NT2/D1 (cell line): ENCODE results near the gene NFX1.

Source experiments
- SUZ12 ChIP-seq: IDR thresholded peaks from 2 replicates; pipeline ENCODE4 v1.6.1; 2011; ENCODE audit not compliant: insufficient read length, insufficient read depth; ENCODE audit errors: extremely low read depth
- YY1 ChIP-seq: IDR thresholded peaks from 2 replicates; pipeline ENCODE4 v1.6.1; 2011; ENCODE audit not compliant: insufficient read length, insufficient read depth

GRCh38 chr9:33246269-33246860, 44.0 kb upstream of the NFX1 start:
- no peak for TF ChIP-seq YY1
- TF ChIP-seq SUZ12, result no peak
